CD4-positive, alpha-beta T cell (primary cell): Measurements from ENCODE around the gene NUAK1. TPM values are rescaled to one million over a fixed set of nuclear protein-coding genes. Genes with fewer than 3 reads are reported as not detected.

ENCODE experiments used
- ATAC-seq: fragments of 200-7000 bp; cut with Tn5 transposase; one replicate; pipeline ENCODE4 v1.10.0; 2022; ENCODE audit warnings: mild to moderate bottlenecking; ENCODE audit not compliant: poor library complexity
- CTCF ChIA-PET: fragments of 350-600 bp; sonication (Branson Sonifier 250); formaldehyde crosslinking; loops from one replicate; lab custom pipeline; 2021; ENCODE audit warnings: antibody characterized with exemption, inconsistent platforms; lab: Charles Lee
- POLR2A ChIA-PET: fragments of 350-600 bp; sonication (Branson Sonifier 250); formaldehyde crosslinking; loops from one replicate; lab custom pipeline; 2021; ENCODE audit warnings: antibody characterized with exemption, inconsistent platforms; lab: Charles Lee
- DNase-seq, 14 experiments: peaks; one replicate each; pipeline ENCODE4 v3.0.0-alpha.2; 2013 to 2020; ENCODE audit warnings: mixed read lengths in 2 of 14
- H3K27ac ChIP-seq, 2 donors: one replicate each; pipeline versions ENCODE4 v1.5.1 to v1.7.0; 2013; ENCODE audit warnings: low read length in 2 of 2, low read depth in 1 of 2, mild to moderate bottlenecking in 1 of 2
- H3K27me3 ChIP-seq, 2 experiments: 1 replicate in 1 of 2; 2 replicates in 1 of 2; pipeline versions ENCODE4 v1.6.1 to v1.7.0; 2013; ENCODE audit warnings: low read length in 2 of 2, control low read depth in 1 of 2, mild to moderate bottlenecking in 1 of 2, moderate library complexity in 1 of 2; ENCODE audit not compliant: insufficient read depth in 2 of 2, control insufficient read depth in 1 of 2
- H3K36me3 ChIP-seq: one replicate; pipeline ENCODE4 v1.6.1; 2013; ENCODE audit warnings: low read length, control low read depth; ENCODE audit not compliant: insufficient read depth
- H3K4me1 ChIP-seq: one replicate; pipeline ENCODE4 v1.6.1; 2013; ENCODE audit warnings: low read length, control low read depth; ENCODE audit not compliant: insufficient read depth
- H3K4me3 ChIP-seq: one replicate; pipeline ENCODE4 v1.5.1; 2013; ENCODE audit warnings: mild to moderate bottlenecking, low read length, moderate library complexity
- H3K9me3 ChIP-seq, 2 experiments: 1 replicate in 1 of 2; 2 replicates in 1 of 2; pipeline versions ENCODE4 v1.6.1 to v1.7.0; 2013; ENCODE audit warnings: low read length in 2 of 2, mild to moderate bottlenecking in 2 of 2, control low read depth in 1 of 2, moderate library complexity in 1 of 2; ENCODE audit not compliant: control insufficient read depth in 1 of 2, insufficient read depth in 1 of 2
- H3K27ac Mint-ChIP-seq: one replicate; pipeline ENCODE4 v1.8.0; 2020; ENCODE audit warnings: mixed read lengths
- H3K27me3 Mint-ChIP-seq: one replicate; pipeline ENCODE4 v1.8.0; 2021; ENCODE audit warnings: mixed read lengths
- H3K36me3 Mint-ChIP-seq: one replicate; pipeline ENCODE4 v1.8.0; 2021; ENCODE audit warnings: low read depth, mixed read lengths
- H3K4me1 Mint-ChIP-seq: one replicate; pipeline ENCODE4 v1.8.0; 2021; ENCODE audit warnings: low read depth, mixed read lengths
- H3K4me3 Mint-ChIP-seq: one replicate; pipeline ENCODE4 v1.8.0; 2020; ENCODE audit warnings: mild to moderate bottlenecking, mixed read lengths
- H3K9me3 Mint-ChIP-seq: one replicate; pipeline ENCODE4 v1.8.0; 2020; ENCODE audit warnings: mixed read lengths
- intact Hi-C, 2 experiments: fragments of 100-400 bp; cut with DNase I in 1 of 2; cut with micrococcal nuclease in 1 of 2; formaldehyde crosslinking; loops; one replicate each; pipeline versions ENCODE4 v1.15.1 to v1.9.0; 2023 to 2025; cut with DNase I, micrococcal nuclease
- total RNA-seq, 174 experiments: library from RNA in 2 of 174; stranded (reverse) in 2 of 174; gene quantifications; one replicate each; pipeline ENCODE4 v1.2.3 and lab custom pipeline; 2021 to 2026
- TF ChIP-seq, protein P1 (sequence below): fragments of 200-600 bp; IDR thresholded peaks from one replicate; pipeline ENCODE4 v1.8.0; 2022; ENCODE audit warnings: antibody characterized with exemption, mild to moderate bottlenecking

Gene NUAK1
- total RNA-seq, 2 experiments from 2014 or later, result 0.16 TPM; not detected in 1

DNA sequence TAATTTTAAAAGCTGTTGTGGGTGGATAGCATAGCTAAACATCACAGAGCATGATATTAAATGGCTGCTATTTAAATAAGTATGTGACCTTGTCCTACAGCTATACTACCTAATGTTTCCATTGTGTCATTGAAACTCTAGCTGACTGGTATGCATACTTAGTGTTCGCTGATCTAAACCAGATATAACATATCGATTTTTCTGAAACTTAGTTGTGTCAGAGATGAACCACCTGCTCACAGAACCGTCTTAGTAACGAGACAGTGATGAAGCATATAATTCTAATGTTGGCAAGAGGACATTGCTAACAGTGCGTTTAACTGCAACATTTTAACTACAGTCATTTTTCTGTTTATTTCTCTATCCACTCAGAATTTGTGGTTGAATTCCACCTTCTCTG is 36.1 kb upstream of the NUAK1 start:
- TF ChIP-seq, protein P1, sequence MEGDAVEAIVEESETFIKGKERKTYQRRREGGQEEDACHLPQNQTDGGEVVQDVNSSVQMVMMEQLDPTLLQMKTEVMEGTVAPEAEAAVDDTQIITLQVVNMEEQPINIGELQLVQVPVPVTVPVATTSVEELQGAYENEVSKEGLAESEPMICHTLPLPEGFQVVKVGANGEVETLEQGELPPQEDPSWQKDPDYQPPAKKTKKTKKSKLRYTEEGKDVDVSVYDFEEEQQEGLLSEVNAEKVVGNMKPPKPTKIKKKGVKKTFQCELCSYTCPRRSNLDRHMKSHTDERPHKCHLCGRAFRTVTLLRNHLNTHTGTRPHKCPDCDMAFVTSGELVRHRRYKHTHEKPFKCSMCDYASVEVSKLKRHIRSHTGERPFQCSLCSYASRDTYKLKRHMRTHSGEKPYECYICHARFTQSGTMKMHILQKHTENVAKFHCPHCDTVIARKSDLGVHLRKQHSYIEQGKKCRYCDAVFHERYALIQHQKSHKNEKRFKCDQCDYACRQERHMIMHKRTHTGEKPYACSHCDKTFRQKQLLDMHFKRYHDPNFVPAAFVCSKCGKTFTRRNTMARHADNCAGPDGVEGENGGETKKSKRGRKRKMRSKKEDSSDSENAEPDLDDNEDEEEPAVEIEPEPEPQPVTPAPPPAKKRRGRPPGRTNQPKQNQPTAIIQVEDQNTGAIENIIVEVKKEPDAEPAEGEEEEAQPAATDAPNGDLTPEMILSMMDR, result no peak
- Histone ChIP-seq H3K4me3 (no peak overlapping the region), H3K4me1 (no peaks in the 10 kb centered on the region), H3K27me3 (peaks cover 0 to 2% of the 10 kb centered on the region in 2 experiments), H3K27ac (no peak overlapping the region), H3K36me3 (no peaks in the 10 kb centered on the region), H3K9me3 (peaks cover 0 to 2% of the 10 kb centered on the region in 2 experiments)
- ChIA-PET POLR2A (no interaction called here), CTCF (no interaction called here)
- Mint-ChIP-seq H3K4me3 (no peak overlapping the region), H3K27me3 (peaks cover 12% of the 10 kb centered on the region), H3K36me3 (no peaks in the 10 kb centered on the region), H3K4me1 (no peaks in the 10 kb centered on the region), H3K27ac (no peak overlapping the region), H3K9me3 (no peaks in the 10 kb centered on the region)
- ATAC-seq, result no peak
- no peak for DNase-seq
- intact Hi-C loops, result loop anchor here in 1 of 2 experiments (10.0 kb wide), 1 partner anchor 1040 kb away; no protein-coding TSS in a partner anchor

DNA sequence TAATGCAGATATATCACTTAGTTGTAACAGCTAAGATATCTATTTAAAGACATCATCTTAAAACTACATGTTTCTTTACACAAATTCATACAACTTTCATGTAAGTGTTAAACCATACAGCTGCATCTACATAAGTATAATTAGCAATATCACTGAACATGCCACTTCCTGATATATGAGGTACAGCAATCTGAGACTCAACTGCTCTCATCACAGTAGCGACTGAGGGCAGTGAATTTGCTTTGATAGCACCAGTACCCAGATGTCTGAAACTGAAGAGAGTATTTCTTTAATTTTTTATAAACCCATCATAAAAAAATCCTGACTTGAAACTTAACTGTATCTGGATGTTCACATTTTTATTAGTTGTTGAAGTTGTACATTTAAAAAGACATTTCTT is 34.7 kb upstream of the NUAK1 start:
- no peak for DNase-seq
- H3K27ac ChIP-seq, result no peak overlapping the region
- H3K9me3 ChIP-seq, result peaks cover 0 to 4% of the 10 kb centered on the region in 2 experiments
- H3K27me3 ChIP-seq, result peaks cover 0 to 2% of the 10 kb centered on the region in 2 experiments
- ATAC-seq, result no peak
- no peak overlapping the region for H3K4me3 ChIP-seq
- H3K9me3 Mint-ChIP-seq, result no peaks in the 10 kb centered on the region
- no peaks in the 10 kb centered on the region for H3K36me3 ChIP-seq
- H3K27ac Mint-ChIP-seq, result no peak overlapping the region
- no peak overlapping the region for H3K4me3 Mint-ChIP-seq
- ChIA-PET POLR2A (no interaction called here), CTCF (no interaction called here)
- intact Hi-C loops, result loop anchor here in 1 of 2 experiments (10.0 kb wide), 1 partner anchor 1041 kb away; no protein-coding TSS in a partner anchor
- TF ChIP-seq, protein P1, result no peak
- H3K4me1 Mint-ChIP-seq, result no peaks in the 10 kb centered on the region
- H3K27me3 Mint-ChIP-seq, result peaks cover 19% of the 10 kb centered on the region
- no peaks in the 10 kb centered on the region for H3K4me1 ChIP-seq
- no peaks in the 10 kb centered on the region for H3K36me3 Mint-ChIP-seq

DNA sequence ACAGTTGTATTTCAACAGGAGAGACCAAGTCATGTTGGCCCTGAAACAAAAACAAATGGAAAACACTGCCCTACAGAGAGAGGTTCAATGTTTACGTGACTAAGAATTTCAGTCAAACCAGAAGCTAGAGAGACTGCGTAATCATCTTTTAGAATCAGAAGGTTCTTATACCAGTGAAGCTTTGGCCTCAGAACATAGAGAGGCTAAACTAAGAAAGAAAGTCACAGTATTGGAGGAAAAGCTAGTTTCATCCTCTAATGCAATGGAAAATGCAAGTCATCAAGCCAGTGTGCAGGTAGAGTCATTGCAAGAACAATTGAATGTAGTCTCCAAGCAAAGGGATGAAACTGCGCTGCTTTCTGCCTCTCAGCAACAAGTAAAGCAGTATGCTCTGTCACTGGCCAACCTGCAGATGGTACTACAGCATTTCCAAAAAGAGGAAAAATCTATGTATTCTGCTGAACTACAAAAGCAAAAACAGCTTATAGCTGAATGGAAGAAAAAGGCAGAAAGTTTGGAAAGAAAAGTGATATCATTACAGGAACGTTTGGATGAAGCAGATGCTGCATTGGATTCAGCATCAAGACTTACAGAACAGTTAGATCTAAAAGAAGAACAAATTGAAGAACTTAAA is 32.5 kb upstream of the NUAK1 start:
- intact Hi-C loops, result loop anchor here in 1 of 2 experiments (10.0 kb wide), 1 partner anchor 1044 kb away; no protein-coding TSS in a partner anchor
- no peaks in the 10 kb centered on the region for H3K36me3 Mint-ChIP-seq
- ATAC-seq (no peak), DNase-seq (no peak)
- CTCF ChIA-PET, result no interaction called here
- H3K27ac Mint-ChIP-seq, result no peak overlapping the region
- TF ChIP-seq, protein P1, result no peak
- Histone ChIP-seq H3K27ac (no peak overlapping the region), H3K4me1 (no peaks in the 10 kb centered on the region), H3K27me3 (no peaks in the 10 kb centered on the region), H3K4me3 (no peak overlapping the region), H3K36me3 (no peaks in the 10 kb centered on the region), H3K9me3 (peaks cover 0 to 4% of the 10 kb centered on the region in 2 experiments)
- POLR2A ChIA-PET, result no interaction called here
- peaks cover 23% of the 10 kb centered on the region for H3K27me3 Mint-ChIP-seq
- no peak overlapping the region for H3K4me3 Mint-ChIP-seq
- H3K4me1 Mint-ChIP-seq, result no peaks in the 10 kb centered on the region
- no peaks in the 10 kb centered on the region for H3K9me3 Mint-ChIP-seq
